Neural crest cell (in vitro differentiated cells): ENCODE results near the gene RPL19. TPM values are rescaled to one million over a fixed set of nuclear protein-coding genes. Genes with fewer than 3 reads are reported as not detected.
A peak's percentile ranks its signal among the peaks of the same experiment; 100 is the strongest.

Experiments used
- DNase-seq: peaks from one replicate; pipeline ENCODE4 v3.0.0; 2021; ENCODE audit warnings: low read depth, mixed read lengths, low spot score
- H3K27ac Mint-ChIP-seq: one replicate; pipeline ENCODE4 v1.8.0; 2021; ENCODE audit warnings: mild to moderate bottlenecking, mixed read lengths; ENCODE audit not compliant: unreplicated experiment
- H3K27me3 Mint-ChIP-seq: 2 replicates; pipeline ENCODE4 v1.8.0; 2021; ENCODE audit warnings: low read depth, mild to moderate bottlenecking, mixed read lengths
- H3K36me3 Mint-ChIP-seq: 2 replicates; pipeline ENCODE4 v1.8.0; 2021; ENCODE audit warnings: low read depth, mild to moderate bottlenecking, mixed read lengths
- H3K4me1 Mint-ChIP-seq: 2 replicates; pipeline ENCODE4 v1.8.0; 2021; ENCODE audit warnings: mixed read lengths
- H3K4me3 Mint-ChIP-seq: one replicate; pipeline ENCODE4 v1.8.0; 2021; ENCODE audit warnings: mild to moderate bottlenecking, mixed read lengths
- H3K9me3 Mint-ChIP-seq: 2 replicates; pipeline ENCODE4 v1.8.0; 2021; ENCODE audit warnings: mixed read lengths
- CTCF ChIP-seq: fragments of 200-600 bp; sonication (generic); conservative IDR thresholded peaks from 2 replicates; pipeline ENCODE4 v1.5.0; 2021; ENCODE audit warnings: antibody characterized with exemption, mild to moderate bottlenecking
- total RNA-seq: library from RNA; stranded (reverse); gene quantifications from 2 replicates; pipeline ENCODE4 v1.2.1, GENCODE V29; 2021

The RPL19 gene
- total RNA-seq, 1 donor from 2014 or later, result 1,874 TPM

- Mint-ChIP-seq H3K27me3 (peaks cover 33% of the 10 kb centered on the region), H3K4me3 (peak overlapping the region; percentile 72), H3K27ac (no peak overlapping the region), H3K4me1 (peaks cover 23% of the 10 kb centered on the region), H3K9me3 (no peaks in the 10 kb centered on the region), H3K36me3 (peaks cover 25% of the 10 kb centered on the region)
- DNase-seq, result no peak
- TF ChIP-seq CTCF, result no peak
Observed at GRCh38 chr17:39205112-39205526, 5.0 kb downstream of the RPL19 start.

GRCh38 chr17:39208136-39208535 is 8.1 kb downstream of the RPL19 start:
- Mint-ChIP-seq H3K4me1 (peaks cover 6% of the 10 kb centered on the region), H3K36me3 (peaks cover 13% of the 10 kb centered on the region), H3K9me3 (no peaks in the 10 kb centered on the region), H3K27me3 (peaks cover 61% of the 10 kb centered on the region), H3K4me3 (no peak overlapping the region), H3K27ac (no peak overlapping the region)
- TF ChIP-seq CTCF, result no peak
- DNase-seq, result no peak

GRCh38 chr17:39208893-39209292 is 8.8 kb downstream of the RPL19 start:
- Mint-ChIP-seq H3K27me3 (peaks cover 63% of the 10 kb centered on the region), H3K36me3 (peaks cover 10% of the 10 kb centered on the region), H3K27ac (no peak overlapping the region), H3K9me3 (no peaks in the 10 kb centered on the region), H3K4me3 (no peak overlapping the region), H3K4me1 (peaks cover 6% of the 10 kb centered on the region)
- no peak for TF ChIP-seq CTCF
- no peak for DNase-seq

GRCh38 chr17:39209317-39210092 is 9.4 kb downstream of the RPL19 start:
- peaks cover 68% of the 10 kb centered on the region for H3K27me3 Mint-ChIP-seq
- peak overlapping the region; percentile 64 for H3K4me3 Mint-ChIP-seq
- no peaks in the 10 kb centered on the region for H3K9me3 Mint-ChIP-seq
- peaks cover 6% of the 10 kb centered on the region for H3K4me1 Mint-ChIP-seq
- no peak for TF ChIP-seq CTCF
- peaks cover 7% of the 10 kb centered on the region for H3K36me3 Mint-ChIP-seq
- no peak overlapping the region for H3K27ac Mint-ChIP-seq
- no peak for DNase-seq

- DNase-seq, result no peak
- peaks cover 72% of the 10 kb centered on the region for H3K27me3 Mint-ChIP-seq
- H3K4me1 Mint-ChIP-seq, result peaks cover 6% of the 10 kb centered on the region
- H3K36me3 Mint-ChIP-seq, result peaks cover 1% of the 10 kb centered on the region
- TF ChIP-seq CTCF, result no peak
- no peak overlapping the region for H3K4me3 Mint-ChIP-seq
- H3K27ac Mint-ChIP-seq, result no peak overlapping the region
- no peaks in the 10 kb centered on the region for H3K9me3 Mint-ChIP-seq
Observed at GRCh38 chr17:39210093-39210434, 10.0 kb downstream of the RPL19 start.
